Middle frontal gyrus (tissue), 1 donor: ENCODE measurements around the gene PRR18.
A peak's percentile ranks its signal among the peaks of the same experiment; 100 is the strongest.

Experiments used
- DNase-seq: peaks from one replicate; pipeline ENCODE4 v3.0.0-alpha.2; 2015; ENCODE audit warnings: low spot score; ENCODE audit errors: extremely low spot score

The PRR18 gene

DNA sequence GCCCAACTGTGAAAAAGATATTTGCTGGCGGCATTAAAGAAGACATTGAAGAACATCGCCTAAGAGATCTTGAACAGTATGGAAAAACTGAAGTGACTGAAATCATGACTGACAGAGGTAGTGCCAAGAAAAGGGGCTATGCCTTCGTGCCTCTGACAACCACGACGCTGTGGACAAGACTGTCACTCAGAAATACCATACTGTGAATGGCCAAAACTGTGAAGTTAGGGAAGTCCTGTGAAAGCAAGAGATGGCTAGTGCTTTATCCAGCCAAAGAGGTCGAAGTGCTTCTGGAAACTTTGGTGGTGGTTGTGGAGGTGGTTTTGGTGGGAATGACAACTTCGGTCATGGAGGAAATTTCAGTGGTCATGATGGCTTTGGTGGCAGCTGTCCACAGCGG lies 26.7 kb upstream of the PRR18 start:
- DNase-seq: no peak

DNA sequence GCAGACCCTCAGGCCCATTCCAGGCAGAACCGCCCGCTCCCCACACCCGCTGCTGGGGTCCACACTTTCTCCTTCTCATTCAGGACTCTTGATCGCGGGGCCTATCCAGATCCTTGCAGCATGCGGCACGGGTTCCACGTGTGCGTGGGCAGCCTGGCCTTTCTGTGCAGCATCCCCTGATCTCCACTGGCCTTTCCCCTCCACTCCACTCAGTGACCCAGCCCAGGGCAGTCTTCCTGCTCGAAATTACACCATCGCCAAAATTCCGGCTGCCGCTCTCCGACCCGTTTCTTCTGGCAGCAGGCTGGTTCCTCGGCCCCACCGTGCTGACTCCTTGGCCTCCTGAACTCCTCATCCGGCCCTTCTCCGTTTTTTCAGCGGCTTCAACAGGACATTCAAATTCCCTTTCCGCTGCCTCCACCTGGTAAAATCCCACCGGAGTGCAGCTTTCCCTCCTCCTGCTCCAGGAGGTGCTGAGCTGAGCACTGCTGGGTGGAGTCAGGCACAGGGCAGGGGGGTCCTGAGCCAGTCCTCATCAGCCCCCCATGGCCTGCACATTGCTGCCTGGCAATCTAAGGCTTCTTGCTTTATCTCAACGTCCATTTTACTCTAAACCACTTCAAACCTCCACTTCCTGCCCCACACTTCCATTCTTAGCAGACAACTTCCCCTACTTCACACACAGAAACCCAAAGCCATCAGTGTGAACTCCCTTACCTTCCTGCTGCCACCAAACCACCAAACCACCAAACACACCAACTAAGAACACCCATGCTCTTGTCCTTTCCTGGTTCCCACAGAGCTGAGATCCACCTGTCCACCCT lies 25.2 kb upstream of the PRR18 start:
- no peak for DNase-seq

DNA sequence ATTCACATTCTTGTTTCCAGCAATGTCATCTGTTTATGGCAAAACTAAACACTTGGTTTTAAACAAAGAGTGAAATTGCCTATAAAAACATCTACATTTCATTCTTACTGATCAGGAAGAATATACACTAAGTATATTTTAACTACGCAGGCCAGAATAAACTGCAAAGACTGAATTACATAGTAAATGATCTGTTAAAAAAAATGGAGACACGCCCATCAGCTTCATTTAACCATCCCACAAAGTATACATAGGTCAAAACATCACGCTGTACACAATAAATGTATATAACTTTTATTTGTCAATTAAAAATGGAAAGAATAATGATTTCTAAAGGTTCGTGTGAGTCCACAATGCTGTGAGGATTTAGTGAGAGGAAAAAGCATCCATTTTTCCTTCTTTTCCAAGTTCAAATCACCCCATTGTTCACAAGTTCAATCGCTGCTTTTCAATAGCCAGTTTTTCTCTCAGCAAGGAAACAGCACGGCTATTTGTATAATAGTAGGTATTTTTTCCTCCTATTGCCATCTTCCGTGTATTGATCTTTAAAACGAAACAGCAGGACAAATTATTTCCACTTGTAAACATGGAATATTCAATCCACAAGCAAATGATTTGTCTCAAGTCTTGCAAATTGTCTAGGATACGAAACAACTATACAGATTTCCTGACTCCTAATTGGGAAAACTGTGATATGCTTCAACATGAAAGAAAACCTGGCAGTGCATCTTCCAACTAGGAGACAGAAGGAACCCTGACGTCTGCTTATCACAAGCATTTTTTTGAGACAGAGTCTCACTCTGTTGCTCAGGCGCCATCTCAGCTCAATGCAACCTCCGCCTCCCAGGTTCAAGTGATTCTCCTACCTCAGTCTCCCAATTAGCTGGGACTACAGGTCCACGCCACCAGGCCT lies 23.6 kb upstream of the PRR18 start:
- DNase-seq: no peak

DNA sequence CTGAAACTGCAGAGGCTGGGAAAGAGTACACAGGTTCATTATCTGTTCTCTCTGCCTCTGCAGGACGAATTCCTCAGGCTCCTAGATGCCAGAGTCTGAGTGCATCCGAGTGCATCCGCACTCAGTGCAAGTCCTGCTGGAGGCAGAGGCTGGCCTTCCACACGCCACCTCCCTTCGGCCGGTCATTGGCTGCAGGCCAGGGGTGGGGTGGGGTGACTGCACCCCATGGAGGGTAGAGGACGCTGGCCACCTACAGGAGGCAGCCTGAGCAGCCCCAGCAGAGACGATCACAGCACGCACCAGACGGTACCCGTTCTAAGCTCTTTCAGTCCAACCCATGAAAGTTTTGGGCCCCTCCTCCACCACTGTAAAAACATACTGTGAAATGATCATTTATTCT lies 22.4 kb upstream of the PRR18 start:
- DNase-seq: peak; percentile 40

DNA sequence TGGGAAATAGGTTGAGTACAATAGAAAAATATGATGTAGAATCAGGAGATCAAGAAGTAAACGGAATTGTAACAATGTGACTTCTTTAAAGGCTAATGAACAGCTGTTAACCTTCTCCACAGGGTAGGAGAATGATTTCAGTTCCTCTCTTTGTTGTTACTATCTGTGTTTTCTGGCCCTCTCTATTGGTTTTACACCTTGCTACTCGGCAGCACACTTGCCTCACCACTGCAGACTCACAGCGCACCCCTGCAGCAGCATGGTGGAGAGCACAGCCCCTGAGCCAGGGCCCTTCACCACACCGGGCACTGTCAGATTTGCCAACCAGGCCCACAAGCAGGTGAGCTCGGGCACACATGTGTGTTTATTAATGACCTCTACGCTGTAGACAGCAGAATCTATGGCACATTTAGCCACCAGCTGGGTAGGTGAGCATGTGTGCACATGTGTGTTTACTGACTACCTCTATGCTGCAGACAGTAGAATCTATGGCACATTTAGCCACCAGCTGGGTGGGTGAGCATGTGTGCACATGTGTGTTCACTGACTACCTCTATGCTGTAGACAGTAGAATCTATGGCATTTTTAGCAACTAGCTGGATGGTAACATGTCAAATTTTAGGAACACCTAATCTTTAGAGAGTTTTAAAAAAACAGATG lies 17.3 kb upstream of the PRR18 start:
- no peak for DNase-seq

DNA sequence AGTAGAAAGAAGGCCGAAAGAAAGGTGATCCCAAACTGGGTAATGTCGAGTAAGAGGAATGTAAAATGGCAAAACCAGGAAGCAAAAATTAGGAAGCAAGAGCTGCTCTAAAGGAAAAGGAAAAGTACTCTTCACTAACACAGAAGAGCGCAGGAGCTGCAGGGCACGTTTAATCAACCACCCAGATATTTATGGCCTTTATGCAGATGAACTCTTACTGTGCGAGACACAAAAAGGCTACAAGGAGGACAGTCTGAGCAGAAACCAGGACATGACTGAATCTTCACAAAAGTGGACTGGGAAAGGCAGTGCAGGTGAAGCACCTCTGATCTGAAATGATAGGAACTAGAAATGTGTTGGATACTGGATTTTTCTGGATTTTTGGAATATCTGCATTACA lies 15.2 kb upstream of the PRR18 start:
- no peak for DNase-seq

DNA sequence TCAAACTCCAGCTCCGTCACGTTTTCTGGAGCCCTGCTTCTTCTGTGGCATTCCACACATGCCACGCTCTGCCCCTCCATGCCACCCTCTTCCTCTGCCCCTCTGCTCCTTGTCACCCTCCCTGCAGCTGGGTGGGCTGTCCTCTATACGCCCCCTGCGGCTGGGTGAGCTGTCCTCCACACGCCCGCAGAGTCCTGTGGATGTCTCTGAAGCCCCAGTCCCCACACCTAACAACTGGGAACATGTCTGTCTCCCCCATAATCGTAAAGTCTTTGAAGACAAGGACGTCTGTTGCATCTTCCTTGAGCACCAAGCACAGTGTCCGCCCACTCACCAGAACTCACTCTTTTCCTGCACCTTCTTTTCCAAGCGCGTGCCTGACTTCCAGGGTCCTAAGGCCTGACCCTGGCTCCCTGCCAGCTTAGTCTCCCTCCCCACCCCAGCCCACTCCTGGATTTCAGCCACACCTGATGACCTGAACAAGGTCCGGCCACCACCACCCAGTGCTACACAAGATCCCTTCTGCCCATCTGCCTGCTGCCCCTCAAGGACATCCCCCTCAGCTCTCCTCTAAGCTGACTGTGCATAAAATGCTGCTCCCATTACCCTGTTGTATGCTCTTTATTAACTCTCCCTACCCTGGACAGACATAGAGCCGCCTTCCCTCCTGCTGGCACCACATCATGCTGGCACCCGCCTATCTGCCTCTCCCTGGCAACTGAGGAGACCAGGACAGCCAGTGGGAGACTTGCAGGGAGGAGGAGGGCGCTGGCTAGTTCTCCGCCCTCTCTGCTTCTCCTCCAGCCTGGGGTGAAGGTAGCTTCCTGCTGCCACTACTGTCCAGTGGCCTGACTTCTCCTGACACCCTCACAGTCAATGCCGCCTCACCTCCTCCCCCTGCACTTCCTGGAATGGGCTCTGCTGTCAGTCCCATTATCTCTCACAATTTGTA lies 10.7 kb upstream of the PRR18 start:
- DNase-seq: no peak

DNA sequence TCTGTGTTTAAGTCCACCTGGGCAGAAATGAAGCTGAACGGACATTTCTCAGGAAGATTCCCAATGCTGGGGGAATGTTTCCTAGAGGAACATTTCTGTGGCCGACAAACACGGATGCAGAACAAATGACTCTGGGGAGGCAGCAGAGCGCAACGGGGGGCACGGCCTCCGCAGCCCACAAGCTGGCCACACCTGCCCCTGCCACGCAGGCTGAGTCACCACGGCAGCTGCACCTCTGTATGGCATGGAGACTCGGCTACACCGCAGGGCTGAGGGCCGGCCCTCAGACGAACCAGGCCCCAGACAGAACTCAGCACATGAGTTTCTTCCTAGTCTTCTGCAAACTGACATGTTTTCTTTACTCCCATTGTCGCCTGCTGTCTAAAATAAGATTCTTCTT lies 10.0 kb upstream of the PRR18 start:
- DNase-seq: no peak

DNA sequence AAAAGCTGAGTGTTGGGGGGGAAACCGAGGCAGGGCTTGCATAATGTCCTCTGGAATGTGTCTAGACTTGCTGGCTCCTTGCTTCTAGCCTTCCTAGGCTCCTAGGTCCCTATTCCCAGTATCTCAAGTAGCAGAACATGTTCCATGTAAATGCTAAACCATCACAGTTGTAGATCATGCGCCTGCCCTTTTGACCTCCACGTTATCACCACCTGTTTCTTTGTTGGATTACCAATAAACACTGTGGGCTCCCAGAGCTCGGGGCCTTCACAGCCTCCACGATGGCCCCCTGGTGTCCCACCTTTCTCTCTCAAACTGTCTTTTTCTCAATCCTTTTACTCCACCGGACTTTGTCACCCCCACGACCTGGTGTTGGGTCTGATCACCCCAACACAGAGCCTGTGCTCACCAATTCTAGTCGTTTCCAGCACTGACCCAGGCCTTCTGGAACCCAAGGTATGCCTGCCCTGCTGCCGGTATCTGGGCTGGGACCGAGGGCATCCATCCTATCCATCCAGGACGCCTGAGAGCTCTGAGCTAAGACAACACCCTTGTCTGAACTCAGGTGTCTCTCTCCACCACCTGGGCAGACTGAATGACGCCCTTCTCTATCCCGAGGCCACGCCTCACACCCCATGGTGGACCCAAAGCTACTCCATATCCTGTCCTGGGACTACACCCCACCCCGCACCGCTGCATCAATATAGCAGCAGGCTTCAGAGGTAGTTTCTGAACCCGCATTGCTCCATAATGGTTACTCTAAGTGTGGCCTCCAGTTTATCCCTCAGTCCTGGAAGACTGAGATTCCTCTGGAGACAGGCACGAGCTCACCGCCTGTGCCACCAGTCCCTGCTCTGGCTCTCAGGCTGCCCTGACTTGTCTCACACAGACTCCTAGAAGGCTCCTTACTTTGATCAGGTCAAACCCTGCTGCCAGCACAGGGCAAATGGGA lies 9.3 kb upstream of the PRR18 start:
- no peak for DNase-seq

DNA sequence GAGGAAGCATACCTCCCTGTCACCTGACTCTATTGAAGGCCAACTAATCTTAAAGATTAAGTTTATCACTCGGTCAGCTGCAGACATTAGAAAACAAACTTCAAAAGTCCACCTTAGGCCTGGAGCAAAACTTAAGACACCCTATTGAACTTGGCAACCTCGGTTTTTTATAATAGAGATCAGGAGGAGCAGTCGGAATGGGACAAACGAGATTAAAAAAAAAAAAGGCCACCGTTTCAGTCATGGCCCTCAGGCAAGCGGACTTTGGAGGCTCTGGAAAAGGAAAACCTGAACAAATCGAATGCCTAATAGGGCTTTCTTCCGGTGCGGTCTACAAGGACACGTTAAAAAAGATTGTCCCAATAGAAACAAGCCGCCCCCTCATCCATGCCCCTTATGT lies 7.2 kb upstream of the PRR18 start:
- DNase-seq: no peak

DNA sequence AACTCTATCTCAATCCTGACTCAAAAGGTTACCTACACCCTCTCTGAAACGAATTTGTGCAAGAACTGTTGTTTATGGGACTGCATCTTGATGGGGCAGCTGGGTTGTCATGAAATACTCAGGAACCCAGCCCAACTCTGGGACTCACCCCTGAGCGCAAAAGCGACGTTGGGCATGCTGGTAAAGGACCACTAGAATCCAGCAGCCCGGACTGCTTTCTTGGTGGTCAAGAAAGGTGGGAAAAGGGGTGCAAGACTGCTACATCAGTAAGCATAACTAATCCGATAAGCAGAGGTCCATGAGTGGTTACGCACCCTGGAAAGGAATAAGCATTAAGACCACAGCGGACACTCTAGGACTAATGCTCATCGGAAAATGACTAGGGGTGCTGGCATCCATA lies 6.3 kb upstream of the PRR18 start:
- no peak for DNase-seq

DNA sequence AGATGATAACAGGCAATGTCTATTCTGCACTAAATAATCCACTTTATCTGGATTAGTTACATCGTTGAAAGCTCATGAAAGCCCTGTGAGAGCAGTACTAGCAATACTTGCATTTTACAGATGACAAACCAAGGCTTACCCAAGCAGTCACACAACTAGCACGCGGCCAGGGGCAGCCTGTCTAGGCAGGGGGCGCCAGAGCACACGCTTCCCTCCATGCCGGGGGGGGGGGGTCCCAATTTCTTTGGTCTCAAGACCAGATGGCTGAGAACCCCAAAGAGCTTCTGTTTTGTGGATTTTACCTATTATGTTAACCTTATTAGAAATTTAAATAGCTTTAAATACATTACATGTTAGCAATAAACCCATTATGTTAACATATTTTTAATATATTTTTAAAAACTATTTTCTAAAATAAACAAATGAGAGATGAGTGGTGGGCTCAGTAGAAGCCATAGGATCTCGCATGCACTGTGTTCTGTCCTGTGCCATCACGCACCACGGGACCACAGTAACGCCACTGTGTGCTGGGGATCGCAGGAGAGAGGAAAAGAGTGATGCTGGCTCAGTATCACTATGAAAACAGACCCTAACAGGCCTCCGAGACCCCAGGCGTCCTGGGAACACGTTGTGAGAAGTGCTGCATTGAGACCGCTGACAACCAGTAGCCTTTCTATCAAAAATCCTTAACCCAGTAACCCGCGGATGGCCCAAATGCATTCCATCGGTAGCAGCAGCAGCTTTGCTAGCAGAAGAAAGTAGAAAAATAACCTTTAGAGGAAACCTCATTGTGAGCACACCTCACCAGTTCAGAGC lies 5.3 kb upstream of the PRR18 start:
- DNase-seq: no peak

DNA sequence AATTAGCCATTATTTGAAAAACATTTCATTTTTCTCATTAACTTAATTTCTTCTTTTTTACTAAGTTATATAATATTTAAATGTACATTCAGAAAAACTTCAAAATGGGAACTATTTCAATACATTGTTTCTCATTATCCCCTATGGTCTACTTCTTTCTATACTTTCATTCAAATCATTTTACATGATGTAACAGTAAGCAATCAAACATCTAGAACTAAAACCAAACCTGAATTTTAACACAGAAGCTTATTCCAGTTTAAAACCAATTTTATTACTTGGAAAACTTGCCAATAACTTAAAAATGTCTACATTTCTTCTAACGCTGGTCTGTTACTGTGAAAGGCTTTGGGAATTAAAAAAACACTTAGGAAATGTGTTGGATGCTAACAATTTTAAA lies 4.6 kb upstream of the PRR18 start:
- no peak for DNase-seq

DNA sequence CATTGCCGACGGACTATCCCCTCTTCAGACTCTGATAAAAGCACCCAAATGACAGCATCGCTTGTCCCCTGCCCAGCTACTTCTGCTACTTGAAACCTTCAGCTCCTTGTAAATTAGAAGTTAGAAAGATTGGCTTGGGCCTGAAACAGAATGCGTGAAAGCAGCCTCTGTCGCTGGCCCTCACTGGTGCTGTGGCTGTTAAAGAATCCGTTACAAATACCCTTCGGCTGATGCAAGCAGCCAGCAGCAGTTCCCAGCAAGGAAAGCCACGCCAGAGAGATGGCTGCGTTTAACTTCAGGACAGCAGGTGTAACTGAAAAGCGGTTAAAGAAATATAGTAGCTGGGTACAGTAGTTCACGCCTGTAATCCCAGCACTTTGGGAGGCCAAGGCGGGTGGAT lies 2.4 kb upstream of the PRR18 start:
- no peak for DNase-seq

DNA sequence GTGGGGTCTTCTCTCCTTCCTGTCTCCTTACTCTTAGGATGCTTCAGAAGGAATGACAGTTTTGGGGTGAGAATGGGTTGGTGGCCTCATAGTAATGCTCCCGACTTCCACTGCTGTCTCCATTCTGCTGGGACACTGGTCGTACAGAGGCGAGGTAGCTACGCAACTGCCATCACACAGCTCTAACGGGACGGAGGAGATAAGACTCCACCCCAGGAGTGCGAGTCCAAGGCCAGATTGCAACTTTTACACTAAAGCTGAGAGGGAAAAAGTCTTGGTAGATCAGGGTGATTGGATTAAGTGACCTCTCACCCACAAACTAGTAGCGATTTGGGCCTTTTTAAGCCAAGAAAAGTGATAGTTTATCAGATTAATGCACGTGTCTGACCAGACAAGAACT lies 1.8 kb upstream of the PRR18 start:
- no peak for DNase-seq

DNA sequence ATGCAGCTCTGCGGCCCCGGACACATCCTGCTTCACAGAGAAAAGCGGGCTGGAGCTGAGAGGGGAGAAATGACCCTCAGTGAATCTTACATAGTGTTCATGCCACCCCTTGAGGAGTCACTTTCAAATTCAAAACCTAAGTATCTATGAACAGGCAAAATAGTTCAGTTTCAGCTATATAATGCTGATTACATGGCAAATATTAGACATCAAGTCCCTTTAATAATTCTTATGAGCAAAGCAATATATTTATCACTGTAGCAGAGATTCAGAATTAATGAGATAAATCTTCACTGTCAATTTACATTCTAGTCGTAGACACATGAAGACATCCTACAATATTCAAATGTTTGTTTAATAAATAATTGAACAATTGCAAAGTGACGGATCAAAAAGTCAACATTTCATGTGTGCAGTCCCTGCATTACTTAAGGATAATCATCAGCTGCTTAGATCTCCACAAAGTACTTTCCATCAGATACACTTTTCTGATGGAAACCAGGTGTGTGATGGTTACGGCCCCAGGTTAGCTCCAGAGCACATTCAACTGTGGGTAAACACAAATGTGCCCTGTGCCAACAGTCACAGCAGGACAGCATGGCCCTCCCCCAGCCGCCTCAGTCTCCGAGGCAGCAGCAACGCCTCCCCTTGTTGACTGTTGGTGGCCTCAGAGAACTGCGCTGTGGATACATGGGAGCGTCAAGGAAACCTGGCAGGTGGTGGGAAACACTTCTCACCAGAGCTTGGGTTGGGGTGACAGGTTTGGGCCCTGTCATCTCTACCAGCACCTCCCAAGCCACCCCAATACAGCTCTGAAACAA lies 787 bp upstream of the PRR18 start:
- DNase-seq: no peak

DNA sequence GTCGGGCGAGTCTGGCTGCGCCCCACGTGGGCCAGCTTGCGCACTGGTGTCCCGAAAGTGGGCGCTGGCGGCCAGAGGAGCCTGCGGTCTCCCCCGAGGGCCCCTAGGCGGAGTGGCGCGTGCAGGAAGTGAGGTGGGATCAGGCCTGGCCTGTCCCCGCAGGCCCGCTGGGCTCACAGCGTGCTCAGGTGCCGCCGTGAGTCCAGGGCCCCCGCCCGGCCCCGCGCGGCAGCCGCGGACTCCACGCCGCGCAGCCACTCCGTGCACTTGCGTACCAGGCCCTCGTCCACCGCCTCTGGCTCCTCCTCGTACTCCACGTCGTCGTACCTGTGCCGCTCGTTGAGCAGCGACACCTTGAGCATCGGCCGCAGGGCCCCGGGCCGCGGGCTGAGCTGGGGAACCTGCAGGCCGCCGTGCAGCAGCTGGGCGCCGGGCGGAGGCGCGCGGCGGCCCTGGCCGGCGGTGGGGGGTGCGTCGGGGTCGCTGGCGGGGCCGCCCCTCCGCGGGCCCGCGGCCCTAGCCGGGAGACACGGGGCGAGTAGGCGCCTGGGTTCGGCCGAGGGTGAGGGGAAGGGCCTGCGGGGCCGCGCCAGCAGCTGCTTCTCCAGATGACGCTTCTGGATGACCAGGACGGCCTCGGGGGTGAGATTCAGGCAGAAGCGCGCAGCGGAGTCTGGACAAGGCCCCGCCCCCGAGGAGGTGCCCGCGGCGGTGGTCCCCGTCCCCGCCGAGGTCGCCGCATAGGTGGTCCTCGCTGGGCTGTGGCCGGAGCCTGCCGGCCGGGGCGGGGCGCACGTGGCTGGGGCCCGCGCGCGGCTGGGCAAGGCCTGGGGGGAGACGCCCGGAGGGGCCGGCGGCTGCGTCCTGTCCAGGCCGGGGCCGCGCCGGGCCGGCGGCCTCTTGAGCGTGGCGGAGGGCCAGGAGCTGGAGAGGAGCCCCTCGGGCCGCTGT lies 835 bp downstream of the PRR18 start:
- no peak for DNase-seq
